AG09309 (cell line): ENCODE data around the gene ELK3.

Experiments used
- DNase-seq: peaks from one replicate; pipeline ENCODE4 v3.0.0-alpha.2; 2010; ENCODE audit warnings: low read depth
- H3K4me3 ChIP-seq: 2 replicates; pipeline ENCODE4 v1.5.1; 2011; ENCODE audit warnings: mild to moderate bottlenecking, low read depth, low read length, moderate library complexity; ENCODE audit not compliant: control insufficient read depth
- TF ChIP-seq, protein P1 (sequence below): IDR thresholded peaks from 2 replicates; pipeline ENCODE4 v1.5.1; 2011; ENCODE audit warnings: mild to moderate bottlenecking, low read depth, low read length, inconsistent platforms; ENCODE audit not compliant: insufficient read depth, control insufficient read depth; ENCODE audit errors: missing control alignments

Gene ELK3

DNA sequence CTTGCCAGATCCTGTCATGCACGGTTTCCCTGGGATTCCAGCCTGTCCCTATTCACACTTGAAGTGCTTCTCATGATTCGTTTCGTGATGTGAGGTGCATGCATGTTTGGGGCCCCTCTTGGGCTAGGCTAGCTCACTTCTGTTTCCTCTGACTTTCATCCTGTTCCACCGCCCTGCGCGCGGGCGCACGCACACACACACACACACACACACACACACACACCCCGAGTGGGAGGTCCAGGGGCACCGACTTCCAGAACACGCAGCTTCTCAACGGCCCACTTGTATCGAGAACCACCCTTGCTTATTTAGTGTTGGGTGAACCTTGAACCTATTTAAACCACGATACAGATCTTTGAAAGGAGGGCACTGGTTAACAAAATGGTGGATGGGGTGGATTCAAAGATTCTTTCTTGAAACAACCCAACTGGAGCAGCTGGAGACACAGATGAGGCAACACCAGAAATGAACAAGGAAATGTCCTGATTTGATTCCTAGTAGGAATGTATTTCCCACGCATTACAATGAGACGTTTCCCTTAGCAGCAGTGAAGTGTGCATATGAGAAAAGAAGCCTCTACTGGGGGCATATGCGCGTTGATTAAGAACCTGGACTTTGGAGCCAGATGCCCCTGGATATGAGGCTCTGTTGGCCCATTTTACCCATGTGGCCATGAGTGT lies 16.3 kb downstream of the ELK3 start:
- no peak for DNase-seq
- no peak overlapping the region for H3K4me3 ChIP-seq
- TF ChIP-seq, protein P1, sequence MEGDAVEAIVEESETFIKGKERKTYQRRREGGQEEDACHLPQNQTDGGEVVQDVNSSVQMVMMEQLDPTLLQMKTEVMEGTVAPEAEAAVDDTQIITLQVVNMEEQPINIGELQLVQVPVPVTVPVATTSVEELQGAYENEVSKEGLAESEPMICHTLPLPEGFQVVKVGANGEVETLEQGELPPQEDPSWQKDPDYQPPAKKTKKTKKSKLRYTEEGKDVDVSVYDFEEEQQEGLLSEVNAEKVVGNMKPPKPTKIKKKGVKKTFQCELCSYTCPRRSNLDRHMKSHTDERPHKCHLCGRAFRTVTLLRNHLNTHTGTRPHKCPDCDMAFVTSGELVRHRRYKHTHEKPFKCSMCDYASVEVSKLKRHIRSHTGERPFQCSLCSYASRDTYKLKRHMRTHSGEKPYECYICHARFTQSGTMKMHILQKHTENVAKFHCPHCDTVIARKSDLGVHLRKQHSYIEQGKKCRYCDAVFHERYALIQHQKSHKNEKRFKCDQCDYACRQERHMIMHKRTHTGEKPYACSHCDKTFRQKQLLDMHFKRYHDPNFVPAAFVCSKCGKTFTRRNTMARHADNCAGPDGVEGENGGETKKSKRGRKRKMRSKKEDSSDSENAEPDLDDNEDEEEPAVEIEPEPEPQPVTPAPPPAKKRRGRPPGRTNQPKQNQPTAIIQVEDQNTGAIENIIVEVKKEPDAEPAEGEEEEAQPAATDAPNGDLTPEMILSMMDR: no peak

DNA sequence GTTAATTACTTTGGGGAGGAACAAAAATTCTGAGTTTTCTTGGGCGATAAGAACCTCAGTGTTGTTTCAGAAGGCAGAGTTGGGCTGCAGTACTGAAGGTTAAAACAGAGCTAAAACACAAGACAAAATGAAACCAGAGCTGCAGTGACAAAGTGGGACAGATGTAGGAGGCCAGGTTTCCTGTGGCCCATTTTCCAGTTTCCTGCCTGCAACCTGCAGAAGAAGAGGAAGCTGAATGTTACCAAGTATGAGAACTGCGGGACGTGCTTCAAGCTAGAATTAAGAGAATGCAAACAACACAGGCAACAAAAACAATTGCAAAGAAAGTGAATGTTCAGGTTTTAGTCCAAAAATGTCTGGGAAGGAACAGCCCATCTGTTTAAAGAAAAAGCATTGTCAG lies 17.8 kb downstream of the ELK3 start:
- TF ChIP-seq, protein P1: no peak
- H3K4me3 ChIP-seq: no peak overlapping the region
- no peak for DNase-seq

DNA sequence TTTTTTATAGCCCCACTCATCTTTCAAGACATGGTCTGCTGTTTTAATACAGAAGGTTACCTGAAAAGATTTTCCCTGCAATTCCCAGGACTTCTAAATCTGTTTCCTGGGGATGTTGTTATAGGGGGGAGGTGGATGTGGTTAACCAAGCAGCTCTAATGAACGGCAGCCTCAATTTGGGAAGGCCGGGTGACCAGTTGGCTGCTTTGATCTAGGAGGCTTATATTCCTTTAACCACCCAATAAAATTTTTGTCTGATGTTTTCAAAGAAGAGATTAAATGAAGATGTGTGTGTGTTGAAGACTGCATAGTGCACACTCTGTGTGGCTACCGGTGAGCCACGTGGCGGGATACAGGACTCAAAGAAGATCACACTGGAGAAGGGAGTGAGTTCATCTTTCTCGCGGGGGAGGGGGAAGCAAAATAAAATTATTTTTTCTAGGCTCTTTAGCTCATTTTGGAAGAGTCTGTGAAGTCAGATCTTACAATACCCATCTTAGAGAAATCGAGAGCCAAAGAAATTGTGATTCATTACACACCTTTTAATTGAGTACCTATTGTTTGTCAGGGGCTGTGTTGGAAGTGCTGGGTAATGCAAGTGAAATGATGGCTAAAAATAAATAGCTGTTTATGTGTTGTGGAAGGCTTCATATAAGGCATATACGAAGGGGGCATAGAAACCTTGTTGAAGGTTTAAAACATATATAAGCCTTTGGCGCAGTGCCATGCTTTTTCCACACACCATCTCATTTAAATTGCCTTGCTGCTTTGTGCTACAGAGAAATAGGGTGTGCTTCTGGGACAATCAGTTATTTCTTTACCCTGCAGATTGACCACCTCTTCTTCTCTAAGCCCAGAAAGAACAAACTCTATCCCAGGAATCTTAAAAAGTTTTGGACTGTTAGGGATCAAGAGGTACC lies 18.5 kb downstream of the ELK3 start:
- no peak for DNase-seq
- TF ChIP-seq, protein P1: no peak
- H3K4me3 ChIP-seq: no peak overlapping the region

DNA sequence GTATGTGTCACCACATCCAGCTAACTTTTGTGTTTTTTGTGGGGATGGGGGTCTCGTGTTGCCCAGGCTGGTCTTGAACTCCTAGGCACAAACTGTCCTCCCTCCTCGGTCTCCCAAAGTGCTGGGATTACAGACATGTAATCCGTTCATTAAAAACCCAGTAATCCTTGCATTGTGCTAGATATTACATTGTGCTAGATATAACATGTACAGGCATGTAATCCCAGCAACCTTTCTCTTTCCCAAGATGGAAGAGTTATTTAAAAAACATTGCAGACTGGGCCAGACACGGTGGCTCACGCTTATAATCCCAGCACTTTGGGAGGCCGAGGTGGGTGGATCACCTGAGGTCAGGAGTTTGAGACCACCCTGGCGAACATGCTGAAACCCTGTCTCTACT lies 19.7 kb downstream of the ELK3 start:
- DNase-seq: no peak
- no peak overlapping the region for H3K4me3 ChIP-seq
- TF ChIP-seq, protein P1: no peak

DNA sequence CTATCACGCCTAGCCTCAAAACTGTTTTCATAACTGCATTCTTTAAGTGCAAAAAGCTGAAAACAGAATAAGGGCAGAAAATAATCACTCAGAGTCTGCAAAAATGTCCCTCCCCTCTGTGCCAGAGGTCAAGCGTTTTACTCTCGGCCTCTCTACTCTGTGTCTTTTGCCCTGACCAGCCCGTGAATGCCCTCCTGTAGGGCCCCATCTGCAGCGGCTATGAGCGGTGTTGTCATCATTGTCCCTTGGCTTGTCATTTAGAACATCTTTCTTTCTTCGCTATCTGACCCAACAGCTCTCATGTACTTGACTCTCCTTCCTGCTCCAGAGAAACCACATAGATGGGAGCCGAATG lies 21.7 kb downstream of the ELK3 start:
- DNase-seq: no peak
- TF ChIP-seq, protein P1: no peak
- no peak overlapping the region for H3K4me3 ChIP-seq

DNA sequence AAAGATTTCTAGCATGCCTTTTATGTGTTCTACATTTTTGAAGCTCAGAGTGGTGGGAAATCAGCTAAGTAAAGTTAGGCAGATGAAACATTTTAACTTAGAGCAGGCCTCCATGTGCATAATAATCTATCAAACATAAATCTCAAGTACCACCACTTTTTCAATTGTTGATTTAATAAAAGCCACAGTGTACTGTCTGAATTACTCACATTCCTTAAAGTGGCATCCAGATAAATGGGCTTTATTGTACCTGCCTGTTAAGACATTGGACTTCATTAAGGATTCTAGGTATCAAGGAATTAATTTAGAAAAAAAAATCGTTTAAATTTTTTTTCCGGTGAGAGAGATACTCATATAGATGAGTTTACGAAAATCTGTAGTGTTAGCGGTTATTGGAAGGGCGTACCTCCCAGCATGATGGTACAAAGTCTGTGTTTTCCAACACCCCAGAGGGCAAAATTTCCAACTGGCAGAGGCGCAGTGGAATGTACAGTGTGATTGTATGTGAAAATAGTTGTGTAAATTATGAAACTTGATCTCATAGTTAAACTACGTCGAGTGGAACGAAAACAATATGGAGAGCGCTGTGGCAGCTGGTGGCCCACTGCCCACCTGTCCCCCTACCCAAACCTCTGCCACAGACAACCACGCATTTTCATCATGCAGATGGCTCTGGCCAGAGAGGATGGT lies 25.0 kb downstream of the ELK3 start:
- H3K4me3 ChIP-seq: peak overlapping the region; percentile 17
- DNase-seq: no peak
- TF ChIP-seq, protein P1: no peak
